MM.1S (cell line): Measurements from ENCODE around the gene RPS14.

Experiments used
- DNase-seq: peaks from one replicate; pipeline ENCODE4 v3.0.0-alpha.2; 2015
- H2AFZ ChIP-seq: fragments of 300-600 bp; sonication (generic); 2 replicates; pipeline ENCODE4 v1.6.0; 2016; ENCODE audit warnings: antibody characterized with exemption, low read length
- H3F3A ChIP-seq: fragments of 300-600 bp; sonication (generic); 2 replicates; pipeline ENCODE4 v1.6.1; 2016; ENCODE audit warnings: mild to moderate bottlenecking, antibody characterized with exemption, low read length, moderate library complexity, mixed read lengths; ENCODE audit not compliant: insufficient read depth
- H3K27ac ChIP-seq: fragments of 300-600 bp; sonication (generic); 2 replicates; pipeline ENCODE4 v1.5.1; 2016; ENCODE audit warnings: mild to moderate bottlenecking, low read length
- H3K27me3 ChIP-seq: fragments of 300-600 bp; sonication (generic); replicated peaks from 2 replicates; pipeline ENCODE4 v1.6.0; 2016; ENCODE audit warnings: low read length; ENCODE audit not compliant: insufficient read depth
- H3K36me3 ChIP-seq: fragments of 300-600 bp; sonication (generic); replicated peaks from 2 replicates; pipeline ENCODE4 v1.6.1; 2016; ENCODE audit warnings: mild to moderate bottlenecking, low read length, mixed read lengths; ENCODE audit not compliant: insufficient read depth
- H3K4me1 ChIP-seq: fragments of 300-600 bp; sonication (generic); 2 replicates; pipeline ENCODE4 v1.6.1; 2016; ENCODE audit warnings: low read length, mixed read lengths
- H3K4me2 ChIP-seq: fragments of 300-600 bp; sonication (generic); 2 replicates; pipeline ENCODE4 v1.6.0; 2016; ENCODE audit warnings: low read depth, low read length
- H3K4me3 ChIP-seq: fragments of 300-600 bp; sonication (generic); 2 replicates; pipeline ENCODE4 v1.5.1; 2016; ENCODE audit warnings: low read length, mixed read lengths
- H3K79me2 ChIP-seq: fragments of 300-600 bp; sonication (generic); 2 replicates; pipeline ENCODE4 v1.6.1; 2016; ENCODE audit warnings: mixed run types, low read length, mixed read lengths
- H3K9ac ChIP-seq: fragments of 300-600 bp; sonication (generic); 2 replicates; pipeline ENCODE4 v1.6.1; 2016; ENCODE audit warnings: low read length, mixed read lengths
- H3K9me2 ChIP-seq: fragments of 300-600 bp; sonication (generic); replicated peaks from 2 replicates; pipeline ENCODE4 v1.6.1; 2016; ENCODE audit warnings: mild to moderate bottlenecking, low read length, mixed read lengths; ENCODE audit not compliant: insufficient read depth
- H3K9me3 ChIP-seq: fragments of 300-600 bp; sonication (generic); replicated peaks from 2 replicates; pipeline ENCODE4 v1.6.1; 2016; ENCODE audit warnings: mild to moderate bottlenecking, low read length, mixed read lengths; ENCODE audit not compliant: insufficient read depth
- H4K20me1 ChIP-seq: fragments of 300-600 bp; sonication (generic); 2 replicates; pipeline ENCODE4 v1.6.1; 2016; ENCODE audit warnings: mild to moderate bottlenecking, low read length, moderate library complexity, mixed read lengths; ENCODE audit not compliant: insufficient read depth
- EZH2 ChIP-seq: fragments of 300-600 bp; sonication (generic); optimal IDR thresholded peaks from 2 replicates; pipeline ENCODE3; 2017; ENCODE audit warnings: low read depth, mild to moderate bottlenecking, antibody characterized with exemption, low read length, mixed read lengths
- EZH2phosphoT487 ChIP-seq: fragments of 300-600 bp; sonication (generic); IDR thresholded peaks from 2 replicates; pipeline ENCODE4 v1.6.1; 2018; ENCODE audit warnings: antibody characterized with exemption, low read length
- TF ChIP-seq, protein P1 (sequence below): fragments of 300-600 bp; sonication (generic); IDR thresholded peaks from 2 replicates; pipeline ENCODE4 v1.5.1; 2016; ENCODE audit warnings: antibody characterized with exemption, low read length, mixed read lengths

RPS14 gene

GRCh38 chr5:150447188-150447587 is 2.4 kb downstream of the RPS14 start:
- Histone ChIP-seq H3K9me3 (no peaks in the 10 kb centered on the region), H3K27me3 (no peaks in the 10 kb centered on the region), H3K9ac (no peak overlapping the region), H3K4me3 (no peak overlapping the region), H2AFZ (no peak overlapping the region), H3K4me2 (peak overlapping the region; percentile 86; the same call in 1 of the 2 replicates), H3F3A (peaks cover 42% of the 10 kb centered on the region), H3K27ac (no peak overlapping the region), H3K4me1 (peaks cover 13% of the 10 kb centered on the region; the same call in 1 of the 2 replicates), H3K36me3 (peaks cover 26% of the 10 kb centered on the region), H4K20me1 (peaks cover 41% of the 10 kb centered on the region), H3K9me2 (no peaks in the 10 kb centered on the region), H3K79me2 (peaks cover 48% of the 10 kb centered on the region)
- no peak for DNase-seq
- TF ChIP-seq EZH2 (no peak), EZH2phosphoT487 (no peak)
- TF ChIP-seq, protein P1, sequence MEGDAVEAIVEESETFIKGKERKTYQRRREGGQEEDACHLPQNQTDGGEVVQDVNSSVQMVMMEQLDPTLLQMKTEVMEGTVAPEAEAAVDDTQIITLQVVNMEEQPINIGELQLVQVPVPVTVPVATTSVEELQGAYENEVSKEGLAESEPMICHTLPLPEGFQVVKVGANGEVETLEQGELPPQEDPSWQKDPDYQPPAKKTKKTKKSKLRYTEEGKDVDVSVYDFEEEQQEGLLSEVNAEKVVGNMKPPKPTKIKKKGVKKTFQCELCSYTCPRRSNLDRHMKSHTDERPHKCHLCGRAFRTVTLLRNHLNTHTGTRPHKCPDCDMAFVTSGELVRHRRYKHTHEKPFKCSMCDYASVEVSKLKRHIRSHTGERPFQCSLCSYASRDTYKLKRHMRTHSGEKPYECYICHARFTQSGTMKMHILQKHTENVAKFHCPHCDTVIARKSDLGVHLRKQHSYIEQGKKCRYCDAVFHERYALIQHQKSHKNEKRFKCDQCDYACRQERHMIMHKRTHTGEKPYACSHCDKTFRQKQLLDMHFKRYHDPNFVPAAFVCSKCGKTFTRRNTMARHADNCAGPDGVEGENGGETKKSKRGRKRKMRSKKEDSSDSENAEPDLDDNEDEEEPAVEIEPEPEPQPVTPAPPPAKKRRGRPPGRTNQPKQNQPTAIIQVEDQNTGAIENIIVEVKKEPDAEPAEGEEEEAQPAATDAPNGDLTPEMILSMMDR, result no peak

- Histone ChIP-seq H3K79me2 (peaks cover 48% of the 10 kb centered on the region), H3K4me3 (no peak overlapping the region), H3K27me3 (no peaks in the 10 kb centered on the region), H3K4me2 (no peak overlapping the region), H3K9me3 (no peaks in the 10 kb centered on the region), H3K27ac (no peak overlapping the region), H3K4me1 (peaks cover 13% of the 10 kb centered on the region; the same call in 1 of the 2 replicates), H4K20me1 (peaks cover 41% of the 10 kb centered on the region), H3F3A (peaks cover 45% of the 10 kb centered on the region), H3K9ac (no peak overlapping the region), H3K36me3 (peaks cover 26% of the 10 kb centered on the region), H2AFZ (no peak overlapping the region), H3K9me2 (no peaks in the 10 kb centered on the region)
- no peak for TF ChIP-seq EZH2
- TF ChIP-seq, protein P1, result no peak
- no peak for TF ChIP-seq EZH2phosphoT487
- DNase-seq, result no peak
These were observed 3.0 kb downstream of the RPS14 start for GRCh38 chr5:150446583-150446982.

- Histone ChIP-seq H3K4me1 (peaks cover 13% of the 10 kb centered on the region; the same call in 1 of the 2 replicates), H3F3A (peaks cover 45% of the 10 kb centered on the region), H3K9me3 (no peaks in the 10 kb centered on the region), H3K27ac (no peak overlapping the region), H3K79me2 (peaks cover 48% of the 10 kb centered on the region), H3K4me2 (no peak overlapping the region), H3K9ac (no peak overlapping the region), H3K36me3 (peaks cover 26% of the 10 kb centered on the region), H3K27me3 (no peaks in the 10 kb centered on the region), H3K4me3 (no peak overlapping the region), H4K20me1 (peaks cover 41% of the 10 kb centered on the region), H3K9me2 (no peaks in the 10 kb centered on the region), H2AFZ (no peak overlapping the region)
- TF ChIP-seq EZH2 (no peak), EZH2phosphoT487 (no peak)
- TF ChIP-seq, protein P1, result no peak
- DNase-seq, result no peak
These were observed 3.5 kb downstream of the RPS14 start for GRCh38 chr5:150446088-150446487.
